Sigmoid colon (tissue), 7 donors: ENCODE measurements around the gene TUBA8. TPM values are rescaled to one million over a fixed set of nuclear protein-coding genes. Genes with fewer than 3 reads are reported as not detected.

Source experiments
- DNase-seq: peaks from one replicate; pipeline ENCODE4 v3.0.0-alpha.2; 2019
- H3K27ac ChIP-seq, 4 donors: fragments of 200-600 bp; sonication (generic); one replicate each; pipeline ENCODE4 v1.5.1; 2016 to 2019; ENCODE audit warnings: mild to moderate bottlenecking in 1 of 4
- H3K27me3 ChIP-seq, 3 donors: fragments of 200-600 bp; sonication (generic); one replicate each; pipeline ENCODE4 v1.5.1; 2019; ENCODE audit warnings: mild to moderate bottlenecking in 1 of 3
- H3K36me3 ChIP-seq, 4 donors: fragments of 200-600 bp; sonication (generic); one replicate each; pipeline ENCODE4 v1.5.1; 2016 to 2019
- H3K4me1 ChIP-seq, 4 donors: fragments of 200-600 bp; sonication (generic); one replicate each; pipeline ENCODE4 v1.5.1; 2017 to 2019
- H3K4me3 ChIP-seq, 4 donors: fragments of 200-600 bp; sonication (generic); one replicate each; pipeline ENCODE4 v1.5.1; 2017 to 2019; ENCODE audit warnings: mild to moderate bottlenecking in 2 of 4, moderate library complexity in 1 of 4
- H3K9me3 ChIP-seq, 4 donors: fragments of 200-600 bp in 3 of 4; sonication (generic) in 3 of 4; one replicate each; pipeline versions ENCODE4 v1.5.1 to v1.6.1; 2013 to 2019
- EP300 ChIP-seq, 4 donors: sonication (generic); formaldehyde crosslinking; IDR thresholded peaks; one replicate each; pipeline ENCODE4 v1.6.1; 2017; ENCODE audit warnings: antibody characterized with exemption in 4 of 4
- POLR2A ChIP-seq, 2 donors: fragments of 450-650 bp; IDR thresholded peaks; one replicate each; pipeline ENCODE4 v1.6.1; 2016; ENCODE audit warnings: antibody characterized with exemption in 2 of 2, mild to moderate bottlenecking in 2 of 2, moderate library complexity in 2 of 2
- POLR2AphosphoS5 ChIP-seq, 4 donors: sonication (generic); formaldehyde crosslinking; IDR thresholded peaks; one replicate each; pipeline ENCODE4 v1.6.1; 2017; ENCODE audit warnings: antibody characterized with exemption in 4 of 4
- WGBS, 2 donors: extraction: QIAGEN DNeasy Blood & Tissue Kit; methylation state at CpG; one replicate each; pipeline ENCODE4 v1.1.7; 2013; 5-methylcytosine and 5-hydroxymethylcytosine counted together
- intact Hi-C: fragments of 100-400 bp; cut with DNase I; formaldehyde crosslinking; loops from one replicate; pipeline ENCODE4 v1.15.1; 2023
- polyA plus RNA-seq, 3 donors: library from polyadenylated mRNA; stranded (reverse); fragments of 200-250 nt; gene quantifications; one replicate each; pipeline ENCODE4 v1.2.3, GENCODE V29; 2013
- total RNA-seq, 4 donors: library from RNA; depleted of rRNA; stranded (reverse); fragments of >200 nt; gene quantifications; one replicate each; pipeline ENCODE4 v1.1.0, GENCODE V29; 2016
- TF ChIP-seq, protein P1 (sequence below), 4 experiments: fragments of 450-650 bp in 3 of 4; fragments of 200-600 bp in 1 of 4; IDR thresholded peaks; one replicate each; pipeline ENCODE4 v1.5.1; 2016 to 2019; ENCODE audit warnings: antibody characterized with exemption in 4 of 4, mild to moderate bottlenecking in 3 of 4, moderate library complexity in 2 of 4
- donor health status: healthy with polysubstance abuse.
- donor health status: Bipolar disorder and iron deficiency.
- donor health status: healthy.

The TUBA8 gene
- total and polyA plus RNA-seq, 7 donors: 0.81 to 3.3 (median 1.1) TPM

DNA sequence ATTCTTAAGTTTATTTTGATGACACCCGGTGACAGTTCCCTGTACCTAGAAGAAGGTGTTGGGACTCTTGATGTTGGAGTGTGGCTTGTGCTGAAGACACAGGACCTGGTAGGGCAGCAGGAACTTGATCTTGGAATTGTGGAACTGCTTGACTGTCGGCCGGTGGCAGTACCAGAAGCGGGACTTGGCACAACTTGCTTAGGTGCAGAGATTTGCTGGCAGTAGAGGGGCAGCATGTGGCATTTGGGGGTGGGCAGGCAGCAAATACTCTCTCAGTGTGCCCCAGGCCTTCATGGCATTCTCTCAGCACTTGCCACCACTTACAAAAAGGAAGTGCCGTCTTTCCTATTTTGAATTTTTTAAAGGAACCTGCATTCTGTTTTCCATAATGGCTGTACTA lies 29.2 kb upstream of the TUBA8 start:
- TF ChIP-seq EP300 (IDR thresholded peaks at IDR 0.05): no peak
- no peak for TF ChIP-seq POLR2A (IDR thresholded peaks at IDR 0.05)
- TF ChIP-seq POLR2AphosphoS5 (IDR thresholded peaks at IDR 0.05): no peak
- TF ChIP-seq, protein P1, sequence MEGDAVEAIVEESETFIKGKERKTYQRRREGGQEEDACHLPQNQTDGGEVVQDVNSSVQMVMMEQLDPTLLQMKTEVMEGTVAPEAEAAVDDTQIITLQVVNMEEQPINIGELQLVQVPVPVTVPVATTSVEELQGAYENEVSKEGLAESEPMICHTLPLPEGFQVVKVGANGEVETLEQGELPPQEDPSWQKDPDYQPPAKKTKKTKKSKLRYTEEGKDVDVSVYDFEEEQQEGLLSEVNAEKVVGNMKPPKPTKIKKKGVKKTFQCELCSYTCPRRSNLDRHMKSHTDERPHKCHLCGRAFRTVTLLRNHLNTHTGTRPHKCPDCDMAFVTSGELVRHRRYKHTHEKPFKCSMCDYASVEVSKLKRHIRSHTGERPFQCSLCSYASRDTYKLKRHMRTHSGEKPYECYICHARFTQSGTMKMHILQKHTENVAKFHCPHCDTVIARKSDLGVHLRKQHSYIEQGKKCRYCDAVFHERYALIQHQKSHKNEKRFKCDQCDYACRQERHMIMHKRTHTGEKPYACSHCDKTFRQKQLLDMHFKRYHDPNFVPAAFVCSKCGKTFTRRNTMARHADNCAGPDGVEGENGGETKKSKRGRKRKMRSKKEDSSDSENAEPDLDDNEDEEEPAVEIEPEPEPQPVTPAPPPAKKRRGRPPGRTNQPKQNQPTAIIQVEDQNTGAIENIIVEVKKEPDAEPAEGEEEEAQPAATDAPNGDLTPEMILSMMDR (IDR thresholded peaks at IDR 0.05): no peak
- Histone ChIP-seq H3K27ac (no peak overlapping the region), H3K27me3 (no peaks in the 10 kb centered on the region), H3K9me3 (no peaks in the 10 kb centered on the region), H3K4me1 (peaks cover 0 to 25% (median 25%) of the 10 kb centered on the region in 4 donors), H3K36me3 (peaks cover 9 to 73% (median 25%) of the 10 kb centered on the region in 4 donors), H3K4me3 (no peak overlapping the region)
- DNase-seq: no peak
- 92 to 95% methylated on average over 5 of the region's 5 CpGs for WGBS, 2 donors
- intact Hi-C loops: no loop called here

DNA sequence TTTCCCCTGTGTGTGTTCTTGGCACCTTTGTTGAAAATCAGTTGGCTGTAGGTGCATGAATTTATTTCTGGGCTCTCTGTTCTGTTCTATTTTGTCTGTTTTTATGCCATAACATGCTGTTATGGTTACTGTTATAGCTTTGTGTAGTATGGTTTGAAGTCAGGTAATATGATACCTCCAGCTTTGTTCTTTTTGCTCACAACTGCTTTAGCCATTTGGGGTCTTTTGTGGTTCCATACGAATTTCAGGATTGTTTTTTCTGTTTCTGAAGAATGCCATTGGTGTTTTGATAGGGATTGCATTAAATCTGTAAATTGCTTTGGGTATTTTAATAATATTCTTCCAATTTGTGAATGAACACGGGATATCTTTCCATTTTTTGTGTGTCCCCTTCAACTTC lies 28.1 kb upstream of the TUBA8 start:
- intact Hi-C loops: no loop called here

DNA sequence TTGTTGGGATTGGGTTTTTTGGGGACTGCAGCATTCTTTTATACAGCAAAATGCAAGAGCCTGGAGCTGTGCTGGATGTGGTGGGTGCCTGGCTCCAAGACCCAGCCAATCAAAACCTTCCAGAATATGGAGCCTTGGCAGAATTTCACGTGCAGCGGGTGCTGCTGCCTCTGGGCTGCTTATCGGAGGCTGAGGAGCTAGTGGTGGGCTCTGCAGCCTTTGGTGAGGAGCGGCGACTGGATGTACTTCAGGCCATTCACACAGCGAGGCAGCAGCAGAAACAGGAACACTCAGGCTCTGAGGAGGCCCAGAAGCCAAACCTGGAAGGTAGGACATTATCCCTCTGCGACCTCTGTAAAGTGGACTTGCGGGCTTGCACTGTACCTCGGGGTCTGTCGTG lies 27.2 kb upstream of the TUBA8 start:
- H3K36me3 ChIP-seq: peaks cover 19 to 90% (median 38%) of the 10 kb centered on the region in 4 donors
- WGBS, 2 donors: 97% methylated on average over 10 of the region's 10 CpGs
- DNase-seq: no peak
- TF ChIP-seq POLR2A (IDR thresholded peaks at IDR 0.05) (no peak), EP300 (IDR thresholded peaks at IDR 0.05) (no peak), POLR2AphosphoS5 (IDR thresholded peaks at IDR 0.05) (no peak)
- TF ChIP-seq, protein P1 (IDR thresholded peaks at IDR 0.05): no peak
- peaks cover 0 to 14% (median 12%) of the 10 kb centered on the region in 4 donors for H3K4me1 ChIP-seq
- no peak overlapping the region for H3K27ac ChIP-seq
- H3K4me3 ChIP-seq: no peak overlapping the region
- no peaks in the 10 kb centered on the region for H3K27me3 ChIP-seq
- no peaks in the 10 kb centered on the region for H3K9me3 ChIP-seq
- intact Hi-C loops: no loop called here

More for the DNA sequence above, 28.1 kb upstream of the TUBA8 start:
- H3K4me3 ChIP-seq: no peak overlapping the region
- TF ChIP-seq POLR2A (IDR thresholded peaks at IDR 0.05): no peak
- no peaks in the 10 kb centered on the region for H3K27me3 ChIP-seq
- WGBS, 2 donors: 79 to 83% methylated on average over 2 of the region's 2 CpGs
- H3K4me1 ChIP-seq: peaks cover 0 to 16% (median 15%) of the 10 kb centered on the region in 4 donors
- peaks cover 10 to 81% (median 29%) of the 10 kb centered on the region in 4 donors for H3K36me3 ChIP-seq
- no peak for DNase-seq
- H3K9me3 ChIP-seq: no peaks in the 10 kb centered on the region
- H3K27ac ChIP-seq: no peak overlapping the region

DNA sequence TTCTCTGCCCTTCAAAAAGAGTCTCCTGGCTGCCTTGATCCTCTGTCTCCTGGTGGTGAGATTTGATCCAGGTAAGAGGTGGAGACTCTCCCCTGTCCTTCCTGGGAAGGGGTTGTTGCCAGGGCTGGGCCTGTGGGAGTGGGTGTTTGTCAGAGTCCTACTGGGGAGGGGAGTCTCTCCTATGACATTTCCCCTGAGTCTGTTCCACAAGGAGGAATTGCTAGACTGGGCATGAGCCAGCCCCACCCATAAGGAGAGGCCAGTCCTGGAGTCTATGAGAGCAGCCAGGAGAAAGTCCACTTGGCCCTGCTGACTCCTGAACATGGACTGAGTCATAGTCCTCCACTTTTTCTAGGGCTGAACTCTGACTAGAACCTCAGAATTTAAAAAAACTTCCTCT lies 25.4 kb upstream of the TUBA8 start:
- TF ChIP-seq POLR2A (IDR thresholded peaks at IDR 0.05): no peak
- TF ChIP-seq POLR2AphosphoS5 (IDR thresholded peaks at IDR 0.05): no peak
- no peak for TF ChIP-seq EP300 (IDR thresholded peaks at IDR 0.05)
- TF ChIP-seq, protein P1 (IDR thresholded peaks at IDR 0.05): no peak
- intact Hi-C loops: loop anchor here (5.0 kb wide), 1 partner anchor 52 kb away; no protein-coding TSS in a partner anchor
- Histone ChIP-seq H3K4me3 (no peak overlapping the region), H3K9me3 (no peaks in the 10 kb centered on the region), H3K27ac (no peak overlapping the region), H3K4me1 (no peaks in the 10 kb centered on the region), H3K27me3 (no peaks in the 10 kb centered on the region), H3K36me3 (peaks cover 21 to 98% (median 40%) of the 10 kb centered on the region in 4 donors)
- no peak for DNase-seq

DNA sequence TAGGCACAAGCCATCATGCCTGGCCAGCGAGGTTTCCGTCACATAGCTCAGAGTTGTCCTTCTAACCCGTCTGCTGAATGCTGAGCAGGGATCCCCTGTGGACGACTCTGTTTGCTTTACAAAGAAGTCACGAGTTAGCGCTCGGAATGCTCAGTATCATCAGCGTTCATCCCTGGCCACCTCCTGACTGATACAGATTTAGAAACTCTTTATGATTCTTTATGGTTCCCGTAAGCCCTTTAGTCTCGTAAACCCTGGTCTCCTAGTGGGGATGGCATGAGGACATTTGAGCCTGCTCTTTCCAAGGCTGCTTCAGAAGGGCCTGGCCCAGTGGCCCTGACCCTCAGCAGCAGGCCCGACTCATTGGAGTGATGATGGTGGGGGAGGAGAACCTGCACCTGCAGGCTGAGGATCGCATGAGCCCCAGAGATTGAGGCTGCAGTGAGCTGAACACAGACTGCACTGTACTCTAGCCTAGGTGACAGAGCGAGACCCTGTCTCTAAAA lies 23.2 kb upstream of the TUBA8 start:
- Histone ChIP-seq H3K9me3 (no peaks in the 10 kb centered on the region), H3K27me3 (no peaks in the 10 kb centered on the region), H3K36me3 (peaks cover 21 to 85% (median 34%) of the 10 kb centered on the region in 4 donors), H3K27ac (no peak overlapping the region), H3K4me1 (peaks cover 0 to 14% (median 11%) of the 10 kb centered on the region in 4 donors), H3K4me3 (no peak overlapping the region)
- DNase-seq: no peak
- 74 to 76% methylated on average over 13 of the region's 13 CpGs for WGBS, 2 donors
- intact Hi-C loops: loop anchor here (5.0 kb wide), 1 partner anchor 50 kb away; no protein-coding TSS in a partner anchor
- TF ChIP-seq POLR2A (IDR thresholded peaks at IDR 0.05) (no peak), EP300 (IDR thresholded peaks at IDR 0.05) (no peak), POLR2AphosphoS5 (IDR thresholded peaks at IDR 0.05) (no peak)
- TF ChIP-seq, protein P1 (IDR thresholded peaks at IDR 0.05): no peak
